ENCODE data around the gene KATNBL1.
A peak's percentile ranks its signal among the peaks of the same experiment; 100 is the strongest.
"Not testable (repeated sequence)": the region's sequence is repeated elsewhere in the genome, so short reads cannot be mapped to it uniquely, and the experiment has no call there.

The KATNBL1 gene

GRCh38 chr15:34193272-34193671, 16.6 kb downstream of the KATNBL1 start:
- DNase-seq (ENCODE audit: low spot score), result not testable (repeated sequence)

- no peak for DNase-seq (ENCODE audit: low spot score)
Observed at GRCh38 chr15:34188711-34189110, 21.2 kb downstream of the KATNBL1 start.

- no peak for DNase-seq (ENCODE audit: low spot score)
Observed at GRCh38 chr15:34185666-34186065, 24.2 kb downstream of the KATNBL1 start.

- DNase-seq (ENCODE audit: low spot score), result no peak
Observed at GRCh38 chr15:34182942-34183341, 27.0 kb downstream of the KATNBL1 start.

- no peak for DNase-seq (ENCODE audit: low spot score)
Observed at GRCh38 chr15:34179234-34179633, 30.7 kb downstream of the KATNBL1 start.

GRCh38 chr15:34165987-34166573, 43.8 kb downstream of the KATNBL1 start:
- DNase-seq (ENCODE audit: low spot score), result not testable (repeated sequence)

- no peak for DNase-seq (ENCODE audit: low spot score)
Observed at GRCh38 chr15:34161329-34161963, 48.5 kb downstream of the KATNBL1 start.

GRCh38 chr15:34160735-34161134, 49.2 kb downstream of the KATNBL1 start:
- no peak for DNase-seq (ENCODE audit: low spot score)

- no peak for DNase-seq (ENCODE audit: low spot score)
Observed at GRCh38 chr15:34158355-34158754, 51.5 kb downstream of the KATNBL1 start.

- no peak for DNase-seq (ENCODE audit: low spot score)
Observed at GRCh38 chr15:34155859-34156258, 54.0 kb downstream of the KATNBL1 start.

- no peak for DNase-seq (ENCODE audit: low spot score)
Observed at GRCh38 chr15:34154725-34155204, 55.1 kb downstream of the KATNBL1 start.

- DNase-seq (ENCODE audit: low spot score), result no peak
Observed at GRCh38 chr15:34147371-34148140, 62.3 kb downstream of the KATNBL1 start.

- no peak for DNase-seq (ENCODE audit: low spot score)
Observed at GRCh38 chr15:34133511-34133910, 76.4 kb downstream of the KATNBL1 start.

GRCh38 chr15:34132881-34133280, 77.0 kb downstream of the KATNBL1 start:
- no peak for DNase-seq (ENCODE audit: low spot score)

GRCh38 chr15:34128898-34129297, 81.0 kb downstream of the KATNBL1 start:
- no peak for DNase-seq (ENCODE audit: low spot score)

- no peak for DNase-seq (ENCODE audit: low spot score)
Observed at GRCh38 chr15:34126522-34126921, 83.4 kb downstream of the KATNBL1 start.

GRCh38 chr15:34125945-34126344, 84.0 kb downstream of the KATNBL1 start:
- no peak for DNase-seq (ENCODE audit: low spot score)

- DNase-seq (ENCODE audit: low spot score), result no peak
Observed at GRCh38 chr15:34124651-34125050, 85.2 kb downstream of the KATNBL1 start.

GRCh38 chr15:34122771-34123183, 87.1 kb downstream of the KATNBL1 start:
- no peak for DNase-seq (ENCODE audit: low spot score)

- DNase-seq (ENCODE audit: low spot score), result not testable (repeated sequence)
Observed at GRCh38 chr15:34121786-34122185, 88.1 kb downstream of the KATNBL1 start.

- DNase-seq (ENCODE audit: low spot score), result not testable (repeated sequence)
Observed at GRCh38 chr15:34120420-34120819, 89.5 kb downstream of the KATNBL1 start.

GRCh38 chr15:34119291-34119690, 90.6 kb downstream of the KATNBL1 start:
- DNase-seq (ENCODE audit: low spot score), result no peak

- peak; percentile 40 for DNase-seq (ENCODE audit: low spot score)
Observed at GRCh38 chr15:34116620-34117019, 93.3 kb downstream of the KATNBL1 start.

Measured in Ammon's horn (tissue), 1 donor.